ENCODE results near the gene ATF7. TPM values are rescaled to one million over a fixed set of nuclear protein-coding genes. Genes with fewer than 3 reads are reported as not detected.
"Not testable (repeated sequence)": the region's sequence is repeated elsewhere in the genome, so short reads cannot be mapped to it uniquely, and the experiment has no call there.

ATF7 gene
- total RNA-seq, 4 donors from 2014 or later = 22.5 to 38.3 (median 29.9) TPM

- ATAC-seq (ENCODE audit: low FRiP score) (no peak), DNase-seq (ENCODE audit: low spot score) (no peak)
- TF ChIP-seq CTCF (IDR thresholded peaks at IDR 0.05) = no peak
Observed at GRCh38 chr12:53571295-53571694, 54.9 kb downstream of the ATF7 start.

GRCh38 chr12:53568809-53569557 lies 57.2 kb downstream of the ATF7 start:
- no peak for ATAC-seq (ENCODE audit: low FRiP score)
- TF ChIP-seq CTCF (IDR thresholded peaks at IDR 0.05) = no peak
- DNase-seq (ENCODE audit: low spot score) = no peak

GRCh38 chr12:53567961-53568808 lies 58.0 kb downstream of the ATF7 start:
- DNase-seq (ENCODE audit: low spot score) (no peak), ATAC-seq (ENCODE audit: low FRiP score) (no peak)
- TF ChIP-seq CTCF (IDR thresholded peaks at IDR 0.05) = no peak

- ATAC-seq (ENCODE audit: low FRiP score); DNase-seq (ENCODE audit: low spot score): not testable (repeated sequence)
Observed at GRCh38 chr12:53565376-53565775, 60.8 kb downstream of the ATF7 start.

- TF ChIP-seq CTCF (IDR thresholded peaks at IDR 0.05) = no peak
- DNase-seq (ENCODE audit: low spot score) (no peak), ATAC-seq (ENCODE audit: low FRiP score) (no peak)
Observed at GRCh38 chr12:53564941-53565340, 61.2 kb downstream of the ATF7 start.

GRCh38 chr12:53564278-53564677 lies 61.9 kb downstream of the ATF7 start:
- ATAC-seq (ENCODE audit: low FRiP score) (no peak), DNase-seq (ENCODE audit: low spot score) (no peak)
- no peak for TF ChIP-seq CTCF (IDR thresholded peaks at IDR 0.05)

GRCh38 chr12:53563452-53564028 lies 62.6 kb downstream of the ATF7 start:
- ATAC-seq (ENCODE audit: low FRiP score) (no peak), DNase-seq (ENCODE audit: low spot score) (no peak)
- TF ChIP-seq CTCF (IDR thresholded peaks at IDR 0.05) = no peak
